Activated B cell treated with CpG ODN at 0.5 μM for 24 hours (primary cell): ENCODE data around the gene FAM177A1. TPM values are rescaled to one million over a fixed set of nuclear protein-coding genes. Genes with fewer than 3 reads are reported as not detected.

Experiments
- ATAC-seq: fragments of 200-7000 bp; cut with Tn5 transposase; one replicate; pipeline ENCODE4 v1.10.0; 2021; ENCODE audit warnings: low read depth, mild to moderate bottlenecking, moderate library complexity
- CTCF ChIA-PET: fragments of 350-600 bp; sonication (Branson Sonifier 250); formaldehyde crosslinking; loops from one replicate; lab custom pipeline; 2021; ENCODE audit warnings: antibody characterized with exemption; lab: Charles Lee
- POLR2A ChIA-PET: fragments of 350-600 bp; sonication (Branson Sonifier 250); formaldehyde crosslinking; loops from one replicate; lab custom pipeline; 2021; ENCODE audit warnings: antibody characterized with exemption; lab: Charles Lee
- DNase-seq: peaks from one replicate; pipeline ENCODE4 v3.0.0; 2022
- H3K27ac Mint-ChIP-seq: one replicate; pipeline ENCODE4 v1.8.0; 2020; ENCODE audit warnings: mixed read lengths
- H3K27me3 Mint-ChIP-seq: one replicate; pipeline ENCODE4 v1.8.0; 2021; ENCODE audit warnings: mixed read lengths
- H3K36me3 Mint-ChIP-seq: one replicate; pipeline ENCODE4 v1.8.0; 2021; ENCODE audit warnings: low read depth, mixed read lengths
- H3K4me1 Mint-ChIP-seq: one replicate; pipeline ENCODE4 v1.8.0; 2021; ENCODE audit warnings: mixed read lengths
- H3K4me3 Mint-ChIP-seq: one replicate; pipeline ENCODE4 v1.8.0; 2020; ENCODE audit warnings: mild to moderate bottlenecking, mixed read lengths
- H3K9me3 Mint-ChIP-seq: one replicate; pipeline ENCODE4 v1.8.0; 2020; ENCODE audit warnings: mixed read lengths
- intact Hi-C: fragments of 100-400 bp; cut with micrococcal nuclease; formaldehyde crosslinking; loops from one replicate; pipeline ENCODE4 v1.15.1; 2024
- total RNA-seq: library from RNA; stranded (reverse); gene quantifications from 2 replicates; pipeline ENCODE4 v1.2.3, GENCODE V29; 2022
- TF ChIP-seq, protein P1 (sequence below): fragments of 200-600 bp; IDR thresholded peaks from one replicate; pipeline ENCODE4 v1.8.0; 2022; ENCODE audit warnings: antibody characterized with exemption, mild to moderate bottlenecking

FAM177A1 gene
- total RNA-seq, 1 donor from 2014 or later = 27.4 TPM

GRCh38 chr14:35068238-35069012 is 22.4 kb downstream of the FAM177A1 start:
- Mint-ChIP-seq H3K4me3 (no peak overlapping the region), H3K4me1 (no peaks in the 10 kb centered on the region), H3K27me3 (no peaks in the 10 kb centered on the region), H3K9me3 (no peaks in the 10 kb centered on the region), H3K36me3 (peaks cover 42% of the 10 kb centered on the region), H3K27ac (no peak overlapping the region)
- CTCF ChIA-PET = no interaction called here
- ATAC-seq (no peak), DNase-seq (no peak)
- intact Hi-C loops = no loop called here
- POLR2A ChIA-PET = interaction anchor here (0.6 kb wide), 1 partner anchor 191 kb away, joined by 8 read pairs; no protein-coding TSS in a partner anchor
- TF ChIP-seq, protein P1, sequence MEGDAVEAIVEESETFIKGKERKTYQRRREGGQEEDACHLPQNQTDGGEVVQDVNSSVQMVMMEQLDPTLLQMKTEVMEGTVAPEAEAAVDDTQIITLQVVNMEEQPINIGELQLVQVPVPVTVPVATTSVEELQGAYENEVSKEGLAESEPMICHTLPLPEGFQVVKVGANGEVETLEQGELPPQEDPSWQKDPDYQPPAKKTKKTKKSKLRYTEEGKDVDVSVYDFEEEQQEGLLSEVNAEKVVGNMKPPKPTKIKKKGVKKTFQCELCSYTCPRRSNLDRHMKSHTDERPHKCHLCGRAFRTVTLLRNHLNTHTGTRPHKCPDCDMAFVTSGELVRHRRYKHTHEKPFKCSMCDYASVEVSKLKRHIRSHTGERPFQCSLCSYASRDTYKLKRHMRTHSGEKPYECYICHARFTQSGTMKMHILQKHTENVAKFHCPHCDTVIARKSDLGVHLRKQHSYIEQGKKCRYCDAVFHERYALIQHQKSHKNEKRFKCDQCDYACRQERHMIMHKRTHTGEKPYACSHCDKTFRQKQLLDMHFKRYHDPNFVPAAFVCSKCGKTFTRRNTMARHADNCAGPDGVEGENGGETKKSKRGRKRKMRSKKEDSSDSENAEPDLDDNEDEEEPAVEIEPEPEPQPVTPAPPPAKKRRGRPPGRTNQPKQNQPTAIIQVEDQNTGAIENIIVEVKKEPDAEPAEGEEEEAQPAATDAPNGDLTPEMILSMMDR = no peak

GRCh38 chr14:35072226-35072625 is 26.2 kb downstream of the FAM177A1 start:
- Mint-ChIP-seq H3K9me3 (no peaks in the 10 kb centered on the region), H3K4me3 (no peak overlapping the region), H3K4me1 (no peaks in the 10 kb centered on the region), H3K27ac (no peak overlapping the region), H3K27me3 (no peaks in the 10 kb centered on the region), H3K36me3 (peaks cover 53% of the 10 kb centered on the region)
- intact Hi-C loops = no loop called here
- no peak for ATAC-seq
- CTCF ChIA-PET = no interaction called here
- POLR2A ChIA-PET = no interaction called here
- DNase-seq = no peak
- TF ChIP-seq, protein P1 = no peak

DNA sequence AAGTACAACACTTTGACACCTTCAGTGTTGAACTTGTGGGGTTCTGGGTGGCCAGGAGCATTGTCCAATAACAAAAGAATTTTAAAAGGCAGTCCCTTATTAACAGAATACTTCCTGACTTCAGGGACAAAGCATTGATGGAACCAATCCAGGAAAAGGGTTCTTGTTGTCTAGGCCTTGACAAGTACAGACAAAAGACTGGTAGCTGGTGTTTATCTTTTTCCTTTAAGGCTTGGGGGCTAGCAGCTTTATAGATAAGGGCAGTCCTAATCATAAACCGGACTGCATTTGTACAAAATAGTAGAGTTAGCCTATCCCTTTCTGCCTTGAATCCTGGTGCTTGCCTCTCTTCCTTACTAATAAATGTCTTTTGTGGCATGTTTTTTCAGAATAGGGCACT is 27.4 kb downstream of the FAM177A1 start:
- ChIA-PET CTCF (no interaction called here), POLR2A (interaction anchor here (1.0 kb wide), 1 partner anchor 27 kb away, joined by 3 read pairs; the partner anchor contains the start of gene FAM177A1)
- ATAC-seq (no peak), DNase-seq (no peak)
- intact Hi-C loops = no loop called here
- peaks cover 49% of the 10 kb centered on the region for H3K36me3 Mint-ChIP-seq
- no peaks in the 10 kb centered on the region for H3K4me1 Mint-ChIP-seq
- H3K9me3 Mint-ChIP-seq = no peaks in the 10 kb centered on the region
- no peaks in the 10 kb centered on the region for H3K27me3 Mint-ChIP-seq
- H3K27ac Mint-ChIP-seq = no peak overlapping the region
- TF ChIP-seq, protein P1 = no peak
- H3K4me3 Mint-ChIP-seq = no peak overlapping the region

- intact Hi-C loops = no loop called here
- no peaks in the 10 kb centered on the region for H3K27me3 Mint-ChIP-seq
- CTCF ChIA-PET = no interaction called here
- H3K4me1 Mint-ChIP-seq = no peaks in the 10 kb centered on the region
- no peak overlapping the region for H3K4me3 Mint-ChIP-seq
- TF ChIP-seq, protein P1 = no peak
- no peak for DNase-seq
- POLR2A ChIA-PET = interaction anchor here (0.7 kb wide), 1 partner anchor 44 kb away, joined by 3 read pairs; the partner anchor contains the start of gene PPP2R3C
- H3K9me3 Mint-ChIP-seq = no peaks in the 10 kb centered on the region
- H3K36me3 Mint-ChIP-seq = peaks cover 53% of the 10 kb centered on the region
- no peak overlapping the region for H3K27ac Mint-ChIP-seq
- no peak for ATAC-seq
Measured at GRCh38 chr14:35078082-35078481, 32.0 kb downstream of the FAM177A1 start.

DNA sequence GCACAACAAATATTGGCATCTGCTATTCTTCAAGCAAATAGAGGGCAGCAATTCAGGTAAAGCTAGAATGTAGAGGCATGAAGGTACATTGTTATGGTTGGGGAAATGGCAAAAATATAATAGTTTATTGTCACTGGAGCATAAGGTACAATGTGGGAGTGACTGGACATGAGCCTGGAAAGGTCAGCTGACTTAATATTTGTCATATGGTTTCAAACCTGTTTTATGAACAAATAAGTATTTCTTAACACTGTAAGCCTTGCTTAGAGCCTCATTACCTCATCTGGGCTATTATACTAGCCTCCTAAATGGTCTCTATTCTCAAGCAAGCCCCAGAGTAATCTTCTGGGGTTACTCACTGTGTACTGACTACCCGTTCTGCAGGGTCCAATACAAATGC is 33.7 kb downstream of the FAM177A1 start:
- peaks cover 61% of the 10 kb centered on the region for H3K36me3 Mint-ChIP-seq
- H3K9me3 Mint-ChIP-seq = no peaks in the 10 kb centered on the region
- H3K4me3 Mint-ChIP-seq = no peak overlapping the region
- H3K27me3 Mint-ChIP-seq = no peaks in the 10 kb centered on the region
- ChIA-PET POLR2A (no interaction called here), CTCF (no interaction called here)
- intact Hi-C loops = no loop called here
- TF ChIP-seq, protein P1 = no peak
- ATAC-seq (no peak), DNase-seq (no peak)
- H3K4me1 Mint-ChIP-seq = no peaks in the 10 kb centered on the region
- no peak overlapping the region for H3K27ac Mint-ChIP-seq
